Cardiac fibroblast (primary cell): Measurements from ENCODE around the gene COIL.
"Not testable (repeated sequence)": the region's sequence is repeated elsewhere in the genome, so short reads cannot be mapped to it uniquely, and the experiment has no call there.

ENCODE experiments used
- DNase-seq, 2 donors: peaks; one replicate each; pipeline versions ENCODE4 v3.0.0 to v3.0.0-alpha.2; 2010; ENCODE audit warnings: low read depth in 2 of 2
- H3K4me3 ChIP-seq, 2 donors: replicated peaks in 1 of 2; 1 replicate in 1 of 2; 2 replicates in 1 of 2; pipeline ENCODE4 v1.5.1; 2011; ENCODE audit warnings: low read depth in 2 of 2, low read length in 2 of 2, mild to moderate bottlenecking in 2 of 2, moderate library complexity in 1 of 2
- CTCF ChIP-seq: IDR thresholded peaks from one replicate; pipeline ENCODE4 v1.5.1; 2011; ENCODE audit warnings: low read depth, mild to moderate bottlenecking, low read length, inconsistent platforms

The COIL gene

DNA sequence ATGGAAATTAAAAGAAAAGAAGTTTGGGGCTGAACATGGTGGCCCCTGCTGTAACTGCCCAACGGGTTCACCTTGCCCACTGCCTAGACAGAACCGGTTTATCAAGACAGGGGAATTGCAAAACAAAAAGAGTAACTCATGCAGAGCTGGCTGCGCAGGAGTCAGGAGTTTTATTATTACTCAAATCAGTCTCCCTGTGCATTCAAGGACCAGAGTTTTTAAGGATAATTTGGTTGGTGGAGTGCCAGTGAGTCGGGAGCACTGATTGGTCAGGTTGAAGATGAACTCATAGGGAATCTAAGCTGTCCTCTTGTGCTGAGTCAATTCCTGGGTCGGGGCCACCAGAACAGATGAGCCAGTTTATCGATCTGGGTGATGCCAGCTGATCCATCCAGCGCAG is 12.7 kb upstream of the COIL start:
- TF ChIP-seq CTCF = no peak
- peak in 1 of 2 donors; percentile 54 for DNase-seq
- H3K4me3 ChIP-seq = no peak overlapping the region

- TF ChIP-seq CTCF = no peak
- no peak for DNase-seq
- no peak overlapping the region for H3K4me3 ChIP-seq
These were observed 11.4 kb upstream of the COIL start for GRCh38 chr17:56972111-56972730.

- no peak overlapping the region for H3K4me3 ChIP-seq
- DNase-seq = no peak
- TF ChIP-seq CTCF = no peak
These were observed 10.1 kb upstream of the COIL start for GRCh38 chr17:56970974-56971373.

- no peak overlapping the region for H3K4me3 ChIP-seq
- no peak for DNase-seq
- no peak for TF ChIP-seq CTCF
These were observed 5.5 kb upstream of the COIL start for GRCh38 chr17:56966338-56966737.

- DNase-seq, H3K4me3 ChIP-seq: not testable (repeated sequence)
These were observed 4.8 kb upstream of the COIL start for GRCh38 chr17:56965681-56966080.

DNA sequence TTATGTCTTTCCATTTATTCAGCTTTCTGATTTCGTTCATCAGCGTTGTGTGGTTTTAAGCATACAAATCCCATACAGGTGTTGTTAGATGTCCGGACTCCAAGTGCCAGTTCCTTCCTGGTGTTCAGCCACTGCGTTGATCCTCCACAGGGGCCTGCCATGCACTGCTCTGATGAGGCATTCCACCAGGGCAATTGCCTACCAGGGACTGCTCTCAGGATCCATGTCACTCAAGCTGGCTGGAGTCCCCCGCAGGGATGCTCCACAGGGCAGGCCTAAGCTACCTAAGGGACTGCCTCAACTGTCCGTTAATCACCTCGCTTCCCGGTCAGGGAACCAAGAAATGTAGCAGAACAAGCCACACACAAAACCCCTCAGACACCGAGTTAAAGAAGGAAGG is 4.4 kb upstream of the COIL start:
- not testable (repeated sequence) for H3K4me3 ChIP-seq, DNase-seq

GRCh38 chr17:56956992-56957391 is 3.9 kb downstream of the COIL start:
- TF ChIP-seq CTCF = no peak
- no peak overlapping the region for H3K4me3 ChIP-seq
- no peak for DNase-seq

- no peak for TF ChIP-seq CTCF
- no peak overlapping the region for H3K4me3 ChIP-seq
- no peak for DNase-seq
These were observed 11.3 kb downstream of the COIL start for GRCh38 chr17:56949595-56949994.
